OCI-M1 (cell line): ENCODE measurements around the gene CLCN2.
"Not testable (repeated sequence)": the region's sequence is repeated elsewhere in the genome, so short reads cannot be mapped to it uniquely, and the experiment has no call there.

Experiments
- DNase-seq: peaks from one replicate; lab custom pipeline; 2025; lab: John Stamatoyannopoulos, UW

The CLCN2 gene

DNA sequence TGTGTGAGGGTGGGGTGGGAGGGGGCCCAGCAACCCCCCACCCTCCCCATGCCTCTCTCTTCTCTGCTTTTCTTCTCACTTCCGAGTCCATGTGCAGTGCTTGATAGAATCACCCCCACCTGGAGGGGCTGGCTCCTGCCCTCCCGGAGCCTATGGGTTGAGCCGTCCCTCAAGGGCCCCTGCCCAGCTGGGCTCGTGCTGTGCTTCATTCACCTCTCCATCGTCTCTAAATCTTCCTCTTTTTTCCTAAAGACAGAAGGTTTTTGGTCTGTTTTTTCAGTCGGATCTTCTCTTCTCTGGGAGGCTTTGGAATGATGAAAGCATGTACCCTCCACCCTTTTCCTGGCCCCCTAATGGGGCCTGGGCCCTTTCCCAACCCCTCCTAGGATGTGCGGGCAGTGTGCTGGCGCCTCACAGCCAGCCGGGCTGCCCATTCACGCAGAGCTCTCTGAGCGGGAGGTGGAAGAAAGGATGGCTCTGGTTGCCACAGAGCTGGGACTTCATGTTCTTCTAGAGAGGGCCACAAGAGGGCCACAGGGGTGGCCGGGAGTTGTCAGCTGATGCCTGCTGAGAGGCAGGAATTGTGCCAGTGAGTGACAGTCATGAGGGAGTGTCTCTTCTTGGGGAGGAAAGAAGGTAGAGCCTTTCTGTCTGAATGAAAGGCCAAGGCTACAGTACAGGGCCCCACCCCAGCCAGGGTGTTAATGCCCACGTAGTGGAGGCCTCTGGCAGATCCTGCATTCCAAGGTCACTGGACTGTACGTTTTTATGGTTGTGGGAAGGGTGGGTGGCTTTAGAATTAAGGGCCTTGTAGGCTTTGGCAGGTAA is 15.9 kb downstream of the CLCN2 start:
- peak; percentile 91 for DNase-seq

DNA sequence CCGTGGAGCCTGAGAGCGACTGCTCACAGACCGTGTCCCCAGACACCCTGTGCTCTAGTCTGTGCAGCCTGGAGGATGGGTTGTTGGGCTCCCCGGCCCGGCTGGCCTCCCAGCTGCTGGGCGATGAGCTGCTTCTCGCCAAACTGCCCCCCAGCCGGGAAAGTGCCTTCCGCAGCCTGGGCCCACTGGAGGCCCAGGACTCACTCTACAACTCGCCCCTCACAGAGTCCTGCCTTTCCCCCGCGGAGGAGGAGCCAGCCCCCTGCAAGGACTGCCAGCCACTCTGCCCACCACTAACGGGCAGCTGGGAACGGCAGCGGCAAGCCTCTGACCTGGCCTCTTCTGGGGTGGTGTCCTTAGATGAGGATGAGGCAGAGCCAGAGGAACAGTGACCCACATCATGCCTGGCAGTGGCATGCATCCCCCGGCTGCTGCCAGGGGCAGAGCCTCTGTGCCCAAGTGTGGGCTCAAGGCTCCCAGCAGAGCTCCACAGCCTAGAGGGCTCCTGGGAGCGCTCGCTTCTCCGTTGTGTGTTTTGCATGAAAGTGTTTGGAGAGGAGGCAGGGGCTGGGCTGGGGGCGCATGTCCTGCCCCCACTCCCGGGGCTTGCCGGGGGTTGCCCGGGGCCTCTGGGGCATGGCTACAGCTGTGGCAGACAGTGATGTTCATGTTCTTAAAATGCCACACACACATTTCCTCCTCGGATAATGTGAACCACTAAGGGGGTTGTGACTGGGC is 16.7 kb downstream of the CLCN2 start:
- no peak for DNase-seq

DNA sequence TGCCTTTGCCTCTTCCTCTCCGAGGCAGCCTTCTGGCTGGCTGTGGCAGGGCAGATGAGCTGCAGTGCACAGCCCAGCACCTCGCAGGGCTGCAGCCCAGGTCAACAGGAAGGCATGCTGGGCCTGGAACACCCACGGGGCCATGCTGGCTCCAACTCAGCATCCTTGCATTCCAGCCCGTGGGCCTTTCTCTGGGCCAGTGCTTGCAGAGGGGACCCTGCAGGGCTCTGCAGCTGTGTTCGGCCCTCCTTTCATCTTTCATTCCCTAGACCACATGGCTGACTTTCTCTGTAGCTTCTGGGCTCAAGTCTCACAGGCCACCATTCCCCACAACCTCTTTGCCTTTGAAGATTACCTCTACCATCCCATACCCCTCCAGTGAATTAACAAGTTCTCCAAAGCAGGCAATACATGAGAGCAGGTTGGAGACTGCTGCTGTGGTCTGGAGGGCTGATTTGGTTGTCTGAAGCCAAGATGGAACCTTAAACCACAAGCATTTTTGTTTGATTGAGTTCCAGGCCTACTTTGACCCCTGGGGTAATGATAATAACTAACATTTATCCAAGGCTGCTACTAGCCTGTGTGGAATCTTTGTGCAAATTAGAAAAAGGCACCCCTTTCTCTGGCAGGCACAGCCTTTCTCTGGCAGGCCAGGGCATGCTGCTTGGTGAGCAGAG is 18.1 kb downstream of the CLCN2 start:
- DNase-seq, result no peak

DNA sequence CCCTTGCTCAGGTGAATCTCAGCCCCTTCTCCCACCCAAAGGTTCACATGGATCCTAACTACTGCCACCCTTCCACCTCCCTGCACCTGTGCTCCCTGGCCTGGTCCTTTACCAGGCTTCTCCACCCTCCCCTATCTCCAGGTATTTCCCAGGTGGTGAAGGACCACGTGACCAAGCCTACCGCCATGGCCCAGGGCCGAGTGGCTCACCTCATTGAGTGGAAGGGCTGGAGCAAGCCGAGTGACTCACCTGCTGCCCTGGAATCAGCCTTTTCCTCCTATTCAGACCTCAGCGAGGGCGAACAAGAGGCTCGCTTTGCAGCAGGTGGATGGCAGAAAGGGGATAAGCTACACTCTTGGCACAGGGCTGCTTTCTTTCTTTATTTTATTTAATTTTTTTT is 19.5 kb downstream of the CLCN2 start:
- no peak for DNase-seq

DNA sequence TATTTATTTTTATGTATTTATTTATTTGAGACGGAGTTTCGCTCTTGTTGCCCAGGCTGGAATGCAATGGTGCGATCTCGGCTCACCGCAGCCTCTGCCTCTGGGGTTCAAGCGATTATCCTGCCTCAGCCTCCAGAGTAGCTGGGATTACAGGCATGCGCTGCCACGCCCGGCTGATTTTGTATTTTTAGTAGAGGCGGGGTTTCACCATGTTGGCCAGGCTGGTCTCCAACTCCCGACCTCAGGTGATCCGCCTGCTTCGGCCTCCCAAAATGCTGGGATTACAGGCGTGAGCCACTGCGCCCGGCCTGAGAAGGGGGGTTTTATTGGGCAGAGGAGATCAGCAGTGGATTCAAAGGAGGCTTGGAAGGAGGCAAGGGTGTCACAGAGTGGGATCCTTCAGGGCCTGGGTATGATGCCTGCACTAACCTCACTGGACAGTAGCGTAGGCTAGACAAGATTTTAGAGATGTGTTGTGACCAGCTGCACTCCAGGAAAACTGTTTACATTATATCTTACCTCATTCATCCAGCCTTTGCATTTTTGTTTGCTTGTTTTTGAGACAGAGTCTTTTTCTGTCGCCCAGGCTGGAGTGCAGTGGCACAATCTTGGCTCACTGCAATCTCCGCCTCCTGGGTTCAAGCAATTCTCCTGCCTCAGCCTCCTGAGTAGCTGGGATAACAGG is 21.8 kb downstream of the CLCN2 start:
- DNase-seq, result not testable (repeated sequence)

DNA sequence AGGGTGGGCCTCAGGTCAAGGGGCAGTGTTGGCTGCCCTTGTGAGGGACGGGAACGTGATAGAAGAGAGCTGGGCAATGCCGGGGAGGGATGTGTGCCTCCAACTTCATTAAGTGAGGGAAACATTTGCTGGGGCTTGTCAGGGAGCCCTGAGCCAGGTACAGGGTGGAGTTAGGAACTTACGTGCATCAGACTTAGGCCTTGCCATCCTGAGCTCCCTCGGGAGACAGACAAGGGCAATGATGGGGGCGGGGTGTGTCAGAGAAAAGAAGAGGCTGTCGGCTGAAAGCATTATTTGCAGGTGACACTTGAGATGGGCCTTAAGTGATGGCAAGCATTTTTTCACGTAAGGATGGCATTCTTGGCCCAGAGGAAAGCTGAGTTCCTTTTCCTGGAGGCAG is 22.4 kb downstream of the CLCN2 start:
- DNase-seq, result no peak

DNA sequence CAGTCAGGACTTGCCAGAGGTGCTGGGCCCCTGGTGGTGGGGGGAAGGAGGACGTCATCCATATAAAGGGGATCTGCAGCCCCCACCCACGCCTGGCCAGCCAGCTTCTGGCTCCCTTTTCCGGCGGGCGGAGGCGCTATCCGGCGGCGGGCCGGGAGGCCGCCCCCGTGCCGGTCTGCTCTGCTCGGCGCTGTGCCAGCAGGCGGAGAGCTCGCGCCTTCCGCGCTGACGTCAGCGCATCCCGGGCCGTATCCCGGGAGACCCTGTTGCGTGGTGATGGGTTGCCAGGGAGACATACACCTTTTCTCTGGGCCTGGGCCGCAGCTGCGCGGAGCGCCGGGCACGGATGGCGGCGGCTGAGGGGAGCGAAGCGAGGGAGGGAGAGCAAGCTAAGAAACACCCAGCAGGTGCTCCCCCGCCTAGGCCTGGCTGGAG is 22.9 kb downstream of the CLCN2 start:
- DNase-seq, result no peak

DNA sequence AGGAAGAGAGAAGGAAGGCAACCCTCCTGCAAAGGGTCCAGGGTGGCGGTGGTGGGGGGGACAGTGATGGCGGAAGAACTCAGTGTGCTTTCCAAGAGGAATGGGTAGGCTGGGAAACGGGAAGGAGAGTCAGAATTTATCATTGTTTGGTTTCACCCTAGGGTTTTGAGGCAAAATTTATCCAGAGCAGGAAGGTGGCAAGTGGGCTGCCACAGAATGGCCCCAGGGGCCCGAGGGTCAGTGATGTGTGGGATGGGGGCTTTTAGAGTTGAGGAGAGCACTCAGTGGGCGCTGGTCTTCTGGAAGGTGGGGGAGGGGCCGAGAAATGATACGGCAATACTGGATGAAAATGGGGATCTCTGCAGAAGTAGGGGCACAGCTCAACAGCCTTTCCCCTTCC is 23.4 kb downstream of the CLCN2 start:
- DNase-seq, result no peak

DNA sequence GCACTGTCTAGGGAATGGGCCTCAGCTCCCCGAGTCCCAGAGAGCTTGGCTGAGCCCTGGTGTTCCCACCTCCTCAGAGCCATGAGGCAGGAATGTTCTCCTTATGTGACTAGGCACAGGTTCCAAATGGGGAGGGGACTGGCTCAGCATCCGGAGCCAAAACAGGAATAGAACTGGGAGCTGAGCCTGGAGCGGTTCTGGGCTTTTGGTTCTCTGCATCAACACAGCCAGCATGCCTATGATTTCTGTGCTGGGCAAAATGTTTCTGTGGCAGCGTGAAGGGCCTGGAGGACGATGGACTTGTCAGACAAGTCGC is 24.0 kb downstream of the CLCN2 start, which contains the start of gene FAM131A:
Gene FAM131A, plus strand, starts transcription at position 202 of the 316 bp plus-strand sequence. Its CDS starts 31 bp downstream, at position 233.
- DNase-seq, result no peak

DNA sequence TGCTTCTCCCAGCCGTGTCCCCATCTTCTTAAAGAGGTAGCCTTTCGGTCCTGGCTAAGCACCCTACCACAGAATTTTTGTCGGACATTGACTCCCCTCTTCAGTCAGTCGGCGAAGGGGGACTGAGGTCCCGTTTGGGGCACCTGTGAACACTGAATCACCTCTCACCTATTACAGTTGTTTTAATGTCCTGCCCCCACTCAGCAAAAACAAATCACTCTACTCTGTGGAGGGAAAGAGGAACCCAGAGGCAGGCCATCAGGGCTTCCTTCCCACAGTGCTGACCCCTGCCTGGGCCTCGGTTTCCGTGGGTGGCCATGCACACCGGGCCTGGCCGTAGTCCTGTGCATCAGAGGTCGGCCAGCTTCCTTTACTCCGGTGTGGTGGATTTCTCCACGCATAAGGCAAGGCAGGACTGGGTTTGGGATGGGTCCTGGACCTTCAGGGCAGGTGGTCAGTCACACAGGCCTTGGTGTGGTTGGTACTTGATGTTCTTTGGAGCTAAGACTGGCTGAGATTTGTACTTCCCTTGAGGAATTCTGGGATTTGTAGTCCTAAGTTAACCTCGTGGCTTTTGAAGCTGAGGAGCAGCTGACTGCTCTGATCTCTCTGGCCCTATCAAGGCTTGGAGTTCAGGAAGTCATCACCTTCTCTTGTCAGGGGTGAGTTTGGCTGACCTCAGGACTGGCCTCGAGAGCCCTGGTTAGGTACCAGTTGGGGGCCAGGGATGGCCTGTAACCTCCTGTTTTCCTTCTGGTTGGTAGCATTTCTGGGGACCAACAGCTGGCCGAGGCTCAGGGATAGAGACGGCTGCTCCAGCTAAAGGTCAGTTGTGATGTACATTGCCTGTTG is 24.6 kb downstream of the CLCN2 start:
- peak; percentile 37 for DNase-seq

DNA sequence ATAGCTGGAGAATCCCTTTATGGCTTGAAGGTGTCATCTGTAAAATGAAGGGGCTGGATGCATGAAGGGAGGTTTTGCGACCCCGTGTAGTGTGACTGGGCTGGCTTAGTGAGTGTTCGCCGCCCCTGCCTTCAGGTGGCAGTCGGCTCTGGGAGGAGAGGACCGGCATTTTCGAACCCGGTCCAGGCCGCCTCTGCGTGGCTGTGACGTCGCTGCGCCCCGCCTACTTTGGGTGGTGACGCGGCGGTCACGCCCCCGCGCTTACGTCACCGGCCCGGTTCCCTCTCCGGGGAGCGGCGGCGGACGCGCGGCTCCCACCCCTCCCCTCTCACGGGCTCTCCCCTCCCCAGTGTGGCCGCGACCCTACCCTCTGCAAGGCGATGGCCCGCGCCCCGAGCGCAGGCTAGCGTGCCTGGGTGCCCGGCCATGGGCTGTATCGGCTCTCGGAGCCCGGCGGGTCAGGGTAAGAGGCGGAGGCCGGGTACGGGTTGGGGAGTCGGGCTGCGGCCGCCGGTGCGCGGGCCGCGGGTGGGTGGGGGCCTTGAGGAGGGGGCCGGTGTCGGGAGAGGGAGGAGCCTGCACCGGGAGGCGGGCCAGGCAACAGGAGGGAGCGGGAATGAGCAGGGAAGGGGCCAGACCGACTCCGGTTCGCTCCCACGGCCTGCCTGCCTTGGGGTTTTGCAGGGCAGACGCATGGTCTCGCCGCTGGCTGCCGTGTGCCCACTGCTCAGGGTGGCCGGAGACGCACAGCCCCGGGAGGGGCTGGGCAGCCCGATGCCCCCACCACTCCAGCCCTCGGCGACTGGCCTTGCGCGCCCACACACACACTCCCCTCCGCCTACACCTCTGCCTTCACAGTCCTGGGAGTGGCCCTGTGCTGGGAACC is 25.5 kb downstream of the CLCN2 start:
- peak; percentile 83 for DNase-seq

DNA sequence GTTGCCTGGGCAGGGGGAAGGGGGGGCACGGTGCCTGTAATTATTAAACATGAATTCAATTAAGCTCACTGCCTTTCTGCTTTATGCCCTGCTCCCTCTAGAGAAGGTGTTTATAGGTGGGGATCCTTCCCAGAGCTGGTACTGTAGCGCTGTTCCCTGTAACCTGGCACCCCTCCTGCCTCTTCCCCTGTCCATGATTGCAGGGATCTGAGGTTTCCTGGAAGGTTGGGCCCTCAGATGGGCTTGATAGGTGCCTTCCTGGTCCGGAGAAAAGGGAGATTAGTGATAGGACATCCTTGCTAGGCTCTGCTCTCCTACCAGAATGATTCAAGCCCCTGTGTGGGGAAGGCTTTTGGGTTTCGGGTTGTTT is 26.1 kb downstream of the CLCN2 start:
- no peak for DNase-seq

DNA sequence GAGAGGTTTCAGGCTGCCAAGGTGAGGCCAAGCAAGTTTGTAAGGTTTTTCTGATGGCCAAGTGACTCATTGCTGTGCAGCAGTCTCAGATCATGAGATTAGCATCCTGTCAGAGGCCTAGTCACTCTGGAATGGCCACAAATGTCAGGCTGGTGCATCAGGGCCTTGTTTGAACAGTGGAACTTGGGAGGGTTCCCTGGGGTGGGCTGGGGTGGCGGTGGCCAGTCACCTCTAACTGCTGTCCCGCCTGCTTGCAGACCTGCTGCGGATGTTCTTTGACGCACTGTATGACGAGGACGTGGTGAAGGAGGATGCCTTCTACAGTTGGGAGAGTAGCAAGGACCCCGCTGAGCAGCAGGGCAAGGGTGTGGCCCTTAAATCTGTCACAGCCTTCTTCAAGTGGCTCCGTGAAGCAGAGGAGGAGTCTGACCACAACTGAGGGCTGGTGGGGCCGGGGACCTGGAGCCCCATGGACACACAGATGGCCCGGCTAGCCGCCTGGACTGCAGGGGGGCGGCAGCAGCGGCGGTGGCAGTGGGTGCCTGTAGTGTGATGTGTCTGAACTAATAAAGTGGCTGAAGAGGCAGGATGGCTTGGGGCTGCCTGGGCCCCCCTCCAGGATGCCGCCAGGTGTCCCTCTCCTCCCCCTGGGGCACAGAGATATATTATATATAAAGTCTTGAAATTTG is 26.8 kb downstream of the CLCN2 start:
- DNase-seq, result peak; percentile 3

DNA sequence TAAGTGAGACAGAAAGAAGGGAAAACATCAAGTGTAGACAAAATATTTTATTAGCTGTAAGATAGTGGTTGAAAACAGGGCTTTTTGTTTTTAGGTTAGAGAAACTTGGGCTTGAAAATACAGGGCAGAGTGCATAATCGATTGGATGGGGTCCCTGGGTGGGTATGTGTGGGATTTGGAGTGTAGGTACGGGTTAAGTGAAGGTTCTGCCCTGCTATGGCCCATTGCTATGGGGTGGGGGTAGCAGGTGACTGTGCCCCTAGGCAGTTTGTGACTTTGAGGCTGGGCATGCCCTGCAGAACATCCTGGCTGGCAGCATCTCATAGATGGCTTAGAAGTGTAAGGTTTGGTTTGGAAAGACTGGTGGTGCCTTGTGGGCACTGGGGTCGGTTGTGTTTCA is 27.7 kb downstream of the CLCN2 start:
- no peak for DNase-seq

DNA sequence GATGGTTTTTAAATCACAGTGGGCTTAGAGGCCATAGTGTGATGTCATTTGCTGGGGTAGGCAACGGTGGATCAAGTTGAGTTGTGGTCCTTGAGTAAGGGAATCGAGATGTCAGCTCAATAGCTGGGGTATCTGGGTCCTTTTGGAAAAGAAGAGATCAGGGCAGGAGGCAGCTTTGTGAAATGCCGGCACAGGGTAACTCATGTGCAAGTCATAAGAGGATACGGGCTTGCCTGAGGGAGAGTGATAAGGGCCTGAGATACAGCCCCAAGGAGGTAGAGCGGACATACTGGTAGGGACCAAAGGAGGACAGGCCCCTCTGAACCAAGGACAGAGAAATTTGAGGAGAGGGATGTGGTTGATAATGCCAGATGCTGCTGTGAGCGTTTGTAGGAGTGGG is 28.2 kb downstream of the CLCN2 start:
- DNase-seq, result no peak

DNA sequence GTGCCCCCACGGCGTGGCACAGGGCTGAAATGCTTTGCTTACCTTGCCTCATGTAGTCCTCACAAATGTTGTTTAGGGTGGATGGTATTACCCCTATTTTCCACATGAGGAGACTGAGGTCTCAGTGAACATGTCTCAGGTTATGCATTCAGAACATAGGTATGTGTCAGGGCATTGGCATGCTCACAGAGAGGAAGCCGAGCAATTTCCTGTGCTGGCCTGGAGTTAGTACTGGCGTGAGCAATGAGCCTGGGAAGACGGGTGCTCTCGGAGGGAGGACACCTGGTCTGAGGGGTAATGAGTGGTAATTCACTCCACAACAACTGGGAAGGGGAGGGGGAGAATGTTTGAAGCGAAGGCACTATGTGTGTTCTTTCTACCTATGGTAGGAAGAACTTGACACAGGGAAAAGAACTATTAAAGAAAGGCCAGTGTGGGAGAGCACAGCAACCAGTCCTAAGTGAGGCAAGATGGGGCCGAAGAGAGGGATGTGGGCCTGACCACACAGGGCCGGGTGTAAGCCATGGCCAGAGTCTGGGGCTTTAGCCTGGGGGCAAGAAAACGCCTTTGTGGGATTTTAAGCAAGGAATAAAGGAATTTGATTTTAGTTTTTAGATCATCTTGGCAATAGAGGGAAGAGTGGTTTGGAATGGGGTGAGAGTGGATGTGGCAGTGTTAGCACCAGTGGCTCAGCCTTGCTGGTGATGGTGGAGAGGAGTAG is 28.9 kb downstream of the CLCN2 start:
- no peak for DNase-seq

DNA sequence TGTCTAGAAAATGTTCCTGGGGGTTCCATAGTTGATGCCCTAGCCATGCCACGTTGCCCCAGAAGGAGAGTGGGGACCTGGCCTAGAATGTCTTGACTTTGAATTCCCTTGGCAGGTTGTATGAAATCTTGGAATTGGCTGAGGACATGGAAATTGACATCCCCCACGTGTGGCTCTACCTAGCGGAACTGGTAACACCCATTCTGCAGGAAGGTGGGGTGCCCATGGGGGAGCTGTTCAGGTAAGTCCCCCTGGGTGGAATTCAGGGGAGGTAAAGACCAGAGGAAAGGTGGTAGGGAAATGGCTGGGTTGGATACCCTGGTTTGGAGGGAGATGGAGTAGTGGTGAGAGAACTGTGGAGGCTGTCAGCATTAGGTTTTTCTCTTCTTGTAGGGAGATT is 32.9 kb downstream of the CLCN2 start:
- no peak for DNase-seq

DNA sequence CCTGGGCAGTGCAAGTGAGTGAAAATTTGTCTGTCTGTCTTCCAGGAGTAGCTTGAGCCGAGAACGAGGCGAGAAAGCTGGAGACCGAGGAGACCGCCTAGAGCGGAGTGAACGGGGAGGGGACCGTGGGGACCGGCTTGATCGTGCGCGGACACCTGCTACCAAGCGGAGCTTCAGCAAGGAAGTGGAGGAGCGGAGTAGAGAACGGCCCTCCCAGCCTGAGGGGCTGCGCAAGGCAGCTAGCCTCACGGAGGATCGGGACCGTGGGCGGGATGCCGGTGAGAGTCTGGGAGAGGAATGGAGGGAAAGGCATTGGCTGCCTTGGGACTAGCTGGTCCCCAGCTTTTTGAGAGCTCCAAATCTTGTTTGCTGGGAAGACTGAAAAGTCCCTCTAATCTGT is 34.2 kb downstream of the CLCN2 start:
- no peak for DNase-seq

DNA sequence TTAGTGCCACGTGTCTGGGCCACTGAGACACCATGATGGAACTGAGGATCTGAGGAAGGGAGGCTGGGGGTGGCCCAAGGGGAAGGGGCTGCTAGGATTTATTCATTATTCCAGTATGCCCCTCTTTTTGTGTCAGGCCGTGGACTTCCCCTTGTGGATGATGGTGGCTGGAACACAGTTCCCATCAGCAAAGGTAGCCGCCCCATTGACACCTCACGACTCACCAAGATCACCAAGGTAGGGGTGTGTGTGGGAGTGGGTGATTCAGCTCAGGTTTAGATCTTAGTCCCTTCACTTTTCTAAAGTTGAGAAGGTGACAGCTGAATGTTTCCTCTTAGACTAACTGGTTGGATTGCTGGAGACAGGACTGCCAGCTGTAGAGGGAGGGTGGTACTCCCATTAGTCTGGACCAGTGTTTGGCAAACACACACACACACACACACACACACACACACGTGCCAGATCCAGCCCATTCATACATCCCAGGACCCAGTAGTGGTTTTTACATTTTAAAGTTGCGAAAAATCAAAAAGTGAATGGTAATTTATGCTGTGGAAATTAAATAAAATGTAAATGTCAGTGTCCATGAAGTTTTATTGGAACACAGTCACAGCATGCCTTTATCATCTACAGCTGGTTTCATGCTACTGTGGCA is 35.6 kb downstream of the CLCN2 start:
- no peak for DNase-seq
